A549 treated with AZD9567 at 1 μM for 4 hours (cell line): ENCODE measurements around the gene SNX19. TPM values are rescaled to one million over a fixed set of nuclear protein-coding genes. Genes with fewer than 3 reads are reported as not detected.

Experiments used
- total RNA-seq: library from RNA; stranded (reverse); fragments of 200-300 nt; extraction: Qiagen RNA extraction; gene quantifications from 5 replicates; pipeline ENCODE4 v1.2.3, GENCODE V29; 2022; ENCODE audit not compliant: insufficient read depth

Gene SNX19, protein sequence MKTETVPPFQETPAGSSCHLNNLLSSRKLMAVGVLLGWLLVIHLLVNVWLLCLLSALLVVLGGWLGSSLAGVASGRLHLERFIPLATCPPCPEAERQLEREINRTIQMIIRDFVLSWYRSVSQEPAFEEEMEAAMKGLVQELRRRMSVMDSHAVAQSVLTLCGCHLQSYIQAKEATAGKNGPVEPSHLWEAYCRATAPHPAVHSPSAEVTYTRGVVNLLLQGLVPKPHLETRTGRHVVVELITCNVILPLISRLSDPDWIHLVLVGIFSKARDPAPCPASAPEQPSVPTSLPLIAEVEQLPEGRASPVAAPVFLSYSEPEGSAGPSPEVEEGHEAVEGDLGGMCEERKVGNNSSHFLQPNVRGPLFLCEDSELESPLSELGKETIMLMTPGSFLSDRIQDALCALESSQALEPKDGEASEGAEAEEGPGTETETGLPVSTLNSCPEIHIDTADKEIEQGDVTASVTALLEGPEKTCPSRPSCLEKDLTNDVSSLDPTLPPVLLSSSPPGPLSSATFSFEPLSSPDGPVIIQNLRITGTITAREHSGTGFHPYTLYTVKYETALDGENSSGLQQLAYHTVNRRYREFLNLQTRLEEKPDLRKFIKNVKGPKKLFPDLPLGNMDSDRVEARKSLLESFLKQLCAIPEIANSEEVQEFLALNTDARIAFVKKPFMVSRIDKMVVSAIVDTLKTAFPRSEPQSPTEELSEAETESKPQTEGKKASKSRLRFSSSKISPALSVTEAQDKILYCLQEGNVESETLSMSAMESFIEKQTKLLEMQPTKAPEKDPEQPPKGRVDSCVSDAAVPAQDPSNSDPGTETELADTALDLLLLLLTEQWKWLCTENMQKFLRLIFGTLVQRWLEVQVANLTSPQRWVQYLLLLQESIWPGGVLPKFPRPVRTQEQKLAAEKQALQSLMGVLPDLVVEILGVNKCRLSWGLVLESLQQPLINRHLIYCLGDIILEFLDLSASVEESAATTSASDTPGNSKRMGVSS
- total RNA-seq: 13.0 to 27.3 TPM (median 13.6 TPM) in 5 replicates

DNA sequence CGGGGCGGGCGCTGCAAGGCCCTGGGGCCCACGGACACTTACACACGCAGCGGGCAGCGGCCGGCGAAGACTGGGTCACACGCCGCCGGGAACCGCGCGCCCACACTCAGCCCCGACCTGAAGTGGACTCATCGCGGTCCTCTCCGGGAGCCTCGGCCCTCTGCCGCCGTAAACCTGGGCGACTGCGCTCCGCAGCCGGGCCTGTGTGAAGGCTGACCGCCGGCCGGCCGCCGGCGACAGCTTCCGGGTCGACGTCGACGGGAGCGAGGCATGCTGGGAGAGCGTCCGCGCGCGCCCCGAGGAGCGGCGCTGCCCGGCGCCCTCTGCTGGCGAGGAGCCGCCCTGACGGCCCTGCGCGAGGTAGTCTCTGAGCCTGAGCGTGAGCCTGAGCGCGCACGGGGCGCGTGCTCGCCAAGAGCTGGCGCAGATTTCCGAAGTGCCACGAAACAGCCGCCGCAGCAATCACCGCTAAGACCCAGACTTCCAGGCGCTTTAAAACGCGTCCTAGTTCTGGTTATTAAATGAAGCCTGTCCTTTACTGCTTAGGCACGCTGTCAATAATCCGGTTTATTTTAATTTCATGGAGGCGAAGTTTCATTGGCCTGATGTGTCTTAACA, at the start of gene SNX19:
TSS of gene SNX19 (minus strand) at position 242 of the 618 bp plus-strand sequence. CDS start 540 bp downstream, outside the sequence.

